Non-pigmented ciliary epithelial cell (primary cell): Measurements from ENCODE around the gene NR6A1.
"Not testable (repeated sequence)": the region's sequence is repeated elsewhere in the genome, so short reads cannot be mapped to it uniquely, and the experiment has no call there.

Experiments
- DNase-seq: peaks from one replicate; pipeline ENCODE4 v3.0.0-alpha.2; 2010; ENCODE audit warnings: low read depth

Gene NR6A1

DNA sequence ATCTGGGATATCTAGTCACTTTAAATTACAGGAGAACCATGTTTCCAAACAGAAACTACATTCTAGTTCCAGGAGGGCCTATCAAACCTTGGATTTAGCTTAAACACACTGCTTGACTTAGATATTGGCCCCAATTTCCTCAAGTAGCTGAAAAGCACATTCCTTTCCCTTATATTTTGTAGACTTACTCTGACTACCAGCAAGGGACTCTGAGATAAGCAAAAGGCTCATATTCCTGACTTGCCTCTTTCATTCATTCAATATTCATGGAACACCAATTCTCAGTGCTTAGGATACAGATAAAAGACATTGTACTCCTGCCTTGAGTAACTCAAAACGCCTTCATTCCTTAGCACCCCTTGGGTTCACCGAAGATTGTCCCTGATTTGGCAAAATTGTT lies 11.8 kb downstream of the NR6A1 start:
- DNase-seq, result no peak

DNA sequence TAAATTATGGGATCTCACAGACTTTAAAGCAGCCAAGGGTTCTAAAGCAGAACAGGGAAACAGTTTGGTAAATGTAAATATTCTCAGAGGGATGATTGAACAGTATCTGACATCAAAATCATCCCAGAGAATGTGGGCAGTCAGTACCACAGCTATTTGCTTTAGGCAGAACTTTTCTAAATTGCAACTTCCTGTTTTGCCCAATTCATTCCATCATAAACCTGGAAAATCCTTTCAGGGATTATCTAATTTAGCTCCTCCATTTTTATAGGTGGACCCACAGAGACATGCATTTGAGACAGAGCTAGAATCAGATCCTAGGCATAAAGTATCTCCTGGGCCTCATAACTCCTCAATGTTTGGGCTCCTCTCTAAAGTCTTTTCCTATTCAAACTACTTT lies 12.4 kb downstream of the NR6A1 start:
- DNase-seq, result no peak

- DNase-seq, result no peak
Observed at GRCh38 chr9:124758061-124758460, 13.1 kb downstream of the NR6A1 start.

DNA sequence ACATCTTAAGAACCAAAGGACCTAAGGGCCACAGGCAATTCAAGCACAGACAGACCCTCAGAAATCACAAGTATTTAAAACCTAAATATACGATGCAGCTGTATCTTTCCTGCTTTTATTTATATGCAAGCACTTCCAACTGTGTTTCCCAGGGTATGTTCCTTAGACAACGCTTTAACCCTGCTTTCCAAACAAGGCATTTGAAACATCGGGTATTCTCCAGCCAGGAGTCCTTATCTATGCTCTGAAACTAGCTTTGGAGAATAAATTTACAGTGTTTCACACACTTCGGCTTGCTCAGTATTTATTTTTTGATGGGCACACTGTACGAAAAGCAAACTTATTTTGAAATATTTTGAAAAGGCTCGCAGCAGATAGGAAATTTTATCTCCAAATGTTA lies 13.5 kb downstream of the NR6A1 start:
- no peak for DNase-seq

- DNase-seq, result no peak
Observed at GRCh38 chr9:124756011-124756410, 15.1 kb downstream of the NR6A1 start.

GRCh38 chr9:124755061-124755460 lies 16.1 kb downstream of the NR6A1 start:
- DNase-seq, result no peak

DNA sequence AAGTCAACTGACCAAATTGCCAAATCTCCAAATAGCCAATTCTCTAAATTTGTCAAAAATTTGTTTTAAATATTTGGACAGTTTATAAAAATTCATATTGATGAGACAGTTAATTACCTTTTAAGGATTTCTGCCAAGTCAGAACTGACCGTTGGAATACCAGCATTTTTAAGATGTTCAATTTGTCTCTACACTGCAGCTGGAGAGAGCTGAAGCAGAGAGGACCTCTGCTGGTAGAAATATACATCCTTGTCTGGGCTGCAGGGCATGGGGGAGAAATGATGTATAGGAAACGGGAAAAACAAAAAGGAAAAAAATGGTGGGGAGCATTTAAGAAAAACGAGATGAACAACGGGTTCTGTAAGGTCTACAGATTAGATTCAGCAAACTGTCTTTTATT lies 16.8 kb downstream of the NR6A1 start:
- DNase-seq, result no peak

- peak; percentile 51 for DNase-seq
Observed at GRCh38 chr9:124752967-124753366, 18.1 kb downstream of the NR6A1 start.

DNA sequence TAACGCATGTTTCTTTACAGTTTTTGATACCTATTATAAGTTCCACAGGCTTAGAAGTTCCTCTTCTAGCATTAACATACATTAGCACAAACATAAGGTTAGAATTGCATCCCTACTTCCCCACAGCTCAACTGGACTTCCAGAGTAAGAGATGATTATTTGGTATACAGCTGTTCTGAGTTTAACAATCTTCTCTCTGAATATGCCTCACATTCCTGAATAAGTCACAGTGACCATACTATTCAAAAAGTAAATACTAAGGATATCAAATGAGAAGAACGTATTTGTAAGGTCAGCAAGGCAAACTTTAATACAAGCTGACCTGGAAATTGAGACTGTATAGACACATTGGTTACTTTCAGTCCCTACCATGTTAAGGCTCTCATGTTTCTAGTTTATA lies 21.3 kb downstream of the NR6A1 start:
- no peak for DNase-seq

- DNase-seq, result no peak
Observed at GRCh38 chr9:124749284-124749683, 21.8 kb downstream of the NR6A1 start.

DNA sequence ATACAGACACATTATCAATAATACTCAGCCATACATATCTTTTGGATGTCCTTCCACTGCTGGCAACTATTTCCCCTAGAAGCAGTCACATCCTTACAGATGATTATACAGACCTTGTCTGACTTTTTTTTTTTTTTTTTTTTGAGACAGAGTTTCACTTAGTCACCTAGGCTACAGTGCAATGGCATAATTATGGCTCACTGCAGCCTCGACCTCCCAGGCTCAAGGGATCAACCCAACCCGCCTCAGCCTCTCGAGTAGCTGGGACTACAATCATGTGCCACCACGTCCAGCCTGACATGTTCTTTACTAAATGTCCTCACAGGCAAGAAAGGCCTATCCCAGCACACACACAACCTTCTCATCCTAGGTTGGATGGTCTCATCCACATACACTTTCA lies 24.0 kb downstream of the NR6A1 start:
- no peak for DNase-seq

DNA sequence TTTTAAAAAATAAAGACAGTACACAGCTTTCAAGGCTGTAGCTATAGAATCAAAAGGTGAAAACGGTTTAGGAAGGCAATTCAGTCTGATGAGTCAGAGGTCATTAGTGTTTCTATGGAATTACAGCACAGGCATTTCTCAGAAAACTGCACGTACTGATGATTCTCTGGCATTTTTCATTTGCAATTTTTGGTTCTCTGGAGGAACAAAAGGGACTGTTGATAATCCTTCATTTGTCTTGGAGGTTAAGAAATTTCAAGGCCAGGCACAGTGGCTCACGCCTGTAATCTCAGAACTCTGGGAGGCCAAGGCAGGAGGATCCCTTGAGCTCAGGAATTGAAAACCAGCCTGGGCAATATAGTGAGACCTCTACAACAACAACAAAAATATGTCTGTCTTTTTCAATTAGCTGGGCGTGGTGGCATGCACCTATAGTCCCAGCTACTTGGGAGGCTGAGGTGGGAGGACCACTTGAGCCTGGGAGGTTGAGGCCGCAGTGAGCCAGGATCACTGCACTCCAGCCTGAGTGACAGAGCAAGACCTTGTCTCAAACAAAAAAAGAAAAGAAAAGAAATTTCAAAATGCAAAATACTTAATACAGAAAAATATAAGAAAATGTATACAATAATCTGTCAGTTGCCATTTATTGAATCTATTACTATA lies 27.3 kb downstream of the NR6A1 start:
- DNase-seq, result no peak

GRCh38 chr9:124742940-124743339 lies 28.2 kb downstream of the NR6A1 start:
- no peak for DNase-seq

DNA sequence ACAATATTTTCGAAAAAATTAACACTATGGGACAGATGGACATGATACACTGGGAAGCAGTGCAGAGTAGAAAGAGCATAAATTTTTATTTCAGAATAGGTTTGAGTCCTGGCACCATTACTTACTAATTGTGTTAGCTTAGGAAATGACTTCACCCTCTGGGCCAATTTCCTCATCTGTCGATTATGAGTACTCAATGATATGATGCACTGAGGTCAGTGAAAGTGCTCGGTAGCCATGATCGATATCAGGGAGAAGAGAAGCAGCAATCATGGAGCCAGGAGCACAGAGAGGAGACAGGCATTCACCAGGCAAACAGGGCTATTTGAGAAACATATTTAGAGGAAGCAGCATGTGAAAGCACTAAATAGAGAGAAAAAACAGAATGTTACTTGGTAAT lies 29.4 kb downstream of the NR6A1 start:
- no peak for DNase-seq

DNA sequence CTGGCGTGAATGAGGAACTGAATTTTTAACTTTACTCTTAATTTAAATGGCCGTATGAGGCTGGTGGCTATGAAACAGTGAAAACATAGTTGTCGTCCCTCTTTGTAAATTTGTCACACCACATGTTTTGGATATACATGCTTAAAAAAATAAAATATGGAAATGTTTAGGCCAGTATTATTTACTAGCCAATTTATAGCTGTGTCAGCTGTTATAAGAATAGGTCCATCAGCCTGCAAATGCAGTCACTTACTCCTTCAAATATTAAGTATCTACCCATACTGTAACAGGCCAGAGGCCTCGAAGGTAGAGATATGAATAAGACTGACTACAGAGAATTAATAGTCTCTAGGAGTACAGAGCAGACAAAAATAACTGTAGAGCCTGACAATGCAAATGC lies 30.0 kb downstream of the NR6A1 start:
- DNase-seq, result no peak

GRCh38 chr9:124739360-124739759 lies 31.8 kb downstream of the NR6A1 start:
- DNase-seq, result no peak

- DNase-seq, result not testable (repeated sequence)
Observed at GRCh38 chr9:124738075-124738474, 33.0 kb downstream of the NR6A1 start.

GRCh38 chr9:124735121-124735520 lies 36.0 kb downstream of the NR6A1 start:
- DNase-seq, result no peak

- not testable (repeated sequence) for DNase-seq
Observed at GRCh38 chr9:124734741-124735083, 36.4 kb downstream of the NR6A1 start.

GRCh38 chr9:124733964-124734740 lies 37.0 kb downstream of the NR6A1 start:
- no peak for DNase-seq

GRCh38 chr9:124730772-124731171 lies 40.3 kb downstream of the NR6A1 start:
- DNase-seq, result no peak

DNA sequence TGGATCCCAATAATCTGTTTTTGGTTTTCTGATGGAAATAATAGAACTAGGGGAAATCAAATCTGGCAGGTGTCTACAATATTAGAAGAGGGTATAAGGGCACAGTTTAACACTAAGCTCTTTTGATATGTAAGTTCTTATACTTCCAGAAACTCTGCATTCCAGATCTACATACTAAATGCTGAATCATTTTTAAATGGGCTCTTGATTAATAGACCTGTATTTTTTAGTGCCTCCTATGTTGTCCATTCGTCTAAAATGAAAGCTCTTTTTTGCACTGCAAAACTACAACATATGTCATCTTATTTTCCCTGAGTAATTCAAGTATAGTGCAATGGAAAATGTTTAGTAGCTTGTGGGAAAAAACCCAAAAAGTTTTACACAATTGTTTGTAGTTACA lies 44.2 kb downstream of the NR6A1 start:
- DNase-seq, result no peak

DNA sequence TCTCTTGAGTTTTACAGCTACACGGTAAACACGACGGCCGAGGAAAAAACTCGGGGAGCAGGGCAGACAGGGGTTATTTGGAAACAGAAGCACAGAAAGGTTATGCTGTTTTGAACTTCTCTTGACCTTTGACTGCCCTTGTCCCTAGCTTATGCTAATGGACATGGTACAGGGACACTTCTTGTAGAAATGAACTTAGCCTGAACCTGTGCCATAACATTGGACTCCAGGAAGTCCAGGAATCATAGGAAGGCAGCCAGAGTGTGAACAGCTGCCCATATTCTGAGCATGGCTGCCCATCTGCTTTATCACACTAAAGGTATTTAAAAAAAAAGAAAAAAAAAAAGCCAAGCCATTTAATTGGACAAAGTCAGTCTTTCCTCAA lies 46.1 kb downstream of the NR6A1 start:
- DNase-seq, result no peak
